Right renal pelvis (tissue), 4 donors: Measurements from ENCODE around the gene POLA2. TPM values are rescaled to one million over a fixed set of nuclear protein-coding genes. Genes with fewer than 3 reads are reported as not detected.

ENCODE experiments used
- DNase-seq, 4 donors: peaks; one replicate each; pipeline ENCODE4 v3.0.0-alpha.2; 2013; ENCODE audit warnings: low read depth in 4 of 4, low spot score in 3 of 4, missing footprints in 1 of 4
- polyA plus RNA-seq, 4 donors: library from polyadenylated mRNA; unstranded; fragments of 120-200 nt; gene quantifications; one replicate each; pipeline ENCODE4 v1.2.1, GENCODE V29; 2013; ENCODE audit not compliant: insufficient read length in 4 of 4

The POLA2 gene
- polyA plus RNA-seq, 4 donors, result 24.4 to 26.8 (median 26.0) TPM

- DNase-seq, result no peak
Observed at GRCh38 chr11:65279741-65280440, 18.1 kb downstream of the POLA2 start.

- DNase-seq, result no peak
Observed at GRCh38 chr11:65280646-65281045, 18.9 kb downstream of the POLA2 start.

- no peak for DNase-seq
Observed at GRCh38 chr11:65286686-65287085, 24.9 kb downstream of the POLA2 start.

GRCh38 chr11:65287601-65288000 lies 25.8 kb downstream of the POLA2 start:
- no peak for DNase-seq

- no peak for DNase-seq
Observed at GRCh38 chr11:65288706-65289536, 27.2 kb downstream of the POLA2 start.

GRCh38 chr11:65290448-65291165 lies 28.8 kb downstream of the POLA2 start:
- DNase-seq, result no peak

GRCh38 chr11:65291613-65292012 lies 29.9 kb downstream of the POLA2 start:
- DNase-seq, result no peak

- DNase-seq, result no peak
Observed at GRCh38 chr11:65292890-65293289, 31.1 kb downstream of the POLA2 start.

GRCh38 chr11:65293909-65294381 lies 32.2 kb downstream of the POLA2 start:
- no peak for DNase-seq

- DNase-seq, result no peak
Observed at GRCh38 chr11:65295001-65295400, 33.2 kb downstream of the POLA2 start.

GRCh38 chr11:65295571-65296341 lies 34.0 kb downstream of the POLA2 start:
- DNase-seq, result no peak

GRCh38 chr11:65297026-65297672 lies 35.4 kb downstream of the POLA2 start:
- DNase-seq, result no peak

- DNase-seq, result no peak
Observed at GRCh38 chr11:65298131-65298535, 36.4 kb downstream of the POLA2 start.

GRCh38 chr11:65298655-65299179 lies 37.0 kb downstream of the POLA2 start:
- peak in 2 of 4 donors; percentile 65 to 72 for DNase-seq

- DNase-seq, result no peak
Observed at GRCh38 chr11:65300621-65301275, 39.0 kb downstream of the POLA2 start.

GRCh38 chr11:65301491-65302329 lies 39.9 kb downstream of the POLA2 start:
- peak in 1 of 4 donors; percentile 71 for DNase-seq

GRCh38 chr11:65303555-65303954 lies 41.8 kb downstream of the POLA2 start:
- DNase-seq, result no peak

- DNase-seq, result no peak
Observed at GRCh38 chr11:65304110-65304509, 42.3 kb downstream of the POLA2 start.
